ENCODE data around the gene RAP1GAP2. TPM values are rescaled to one million over a fixed set of nuclear protein-coding genes. Genes with fewer than 3 reads are reported as not detected.

Gene RAP1GAP2
- total and polyA plus RNA-seq, 2 of the 8 experiments (the other 6 are each of a cell fraction or from before 2014, with no cell fraction given), result 24.0 to 63.8 TPM

GRCh38 chr17:2842464-2842863 is 46.2 kb downstream of the RAP1GAP2 start:
- 82% methylated on average over 5 of the region's 10 CpGs; no CpG with 5 or more reads in 1 of the 2 experiments for WGBS, 2 experiments (ENCODE audit: extremely low coverage in 1 of 2, insufficient coverage in 1 of 2, insufficient read length in 1 of 2, insufficient replicate concordance in 2 of 2, low coverage in 1 of 2, low lambda C conversion rate in 2 of 2, missing lambda C conversion rate in 1 of 2)
- Histone ChIP-seq H3K79me2 (ENCODE audit: control insufficient read depth in 1 of 2, insufficient read depth in 2 of 2, low read length in 2 of 2) (no peaks in the 10 kb centered on the region), H3K18ac (ENCODE audit: extremely low read depth, low read length) (no peak overlapping the region), H3K4me2 (ENCODE audit: insufficient read depth in 1 of 2, low read depth in 2 of 2, low read length in 2 of 2) (no peak overlapping the region), H4K5ac (ENCODE audit: insufficient read length, low read depth, low read length) (no peak overlapping the region), H3K56ac (replicated peaks; ENCODE audit: insufficient read length, low read depth, low read length) (no peak overlapping the region), H3K4me3 (ENCODE audit: extremely low read depth in 1 of 4, insufficient read depth in 2 of 4, low read depth in 3 of 4, low read length in 4 of 4) (no peak overlapping the region), H4K8ac (ENCODE audit: extremely low read depth, insufficient read depth, low read length) (no peak overlapping the region), H3K23me2 (ENCODE audit: low read depth, low read length) (no peaks in the 10 kb centered on the region), H4K20me1 (replicated peaks in 1 of 2; ENCODE audit: control insufficient read depth in 1 of 2, insufficient read depth in 2 of 2, low read length in 2 of 2) (peaks cover 0 to 1% of the 10 kb centered on the region in 2 experiments), H4K91ac (replicated peaks; ENCODE audit: insufficient read length, low read length) (no peak overlapping the region), H3K79me1 (ENCODE audit: low read depth, low read length) (no peaks in the 10 kb centered on the region), H3K27ac (ENCODE audit: low read depth, low read length) (no peak overlapping the region), H3K9me3 (ENCODE audit: insufficient read depth in 2 of 2, low read depth in 1 of 2, low read length in 1 of 2) (no peaks in the 10 kb centered on the region), H3K4me1 (replicated peaks in 1 of 4; ENCODE audit: control insufficient read depth in 3 of 4, insufficient read depth in 4 of 4, low read length in 3 of 4) (peaks cover 0 to 6% (median 5%) of the 10 kb centered on the region in 4 experiments; a peak in 3 of 7 replicates), H2BK12ac (ENCODE audit: low read depth, low read length) (no peak overlapping the region), H3K36me3 (ENCODE audit: control insufficient read depth in 2 of 4, insufficient read depth in 4 of 4, low read length in 3 of 4) (no peaks in the 10 kb centered on the region), H2BK20ac (ENCODE audit: low read length) (no peak overlapping the region), H2BK5ac (ENCODE audit: low read depth, low read length) (no peak overlapping the region), H2BK120ac (replicated peaks; ENCODE audit: low read depth, low read length) (no peak overlapping the region), H2AFZ (ENCODE audit: low read length) (no peak overlapping the region), H3K4ac (replicated peaks; ENCODE audit: insufficient read length, low read depth, low read length) (no peak overlapping the region), H2BK15ac (ENCODE audit: low read length) (no peak overlapping the region), H3K9ac (replicated peaks in 1 of 4; ENCODE audit: extremely low read depth in 1 of 4, low read depth in 3 of 4, low read length in 3 of 4) (no peak overlapping the region), H3K14ac (ENCODE audit: insufficient read length) (no peak overlapping the region), H2AK5ac (ENCODE audit: low read depth, low read length) (no peak overlapping the region), H3K27me3 (replicated peaks in 1 of 4; ENCODE audit: control insufficient read depth in 3 of 4, extremely low read depth in 1 of 4, insufficient read depth in 3 of 4, low read length in 3 of 4) (no peaks in the 10 kb centered on the region), H3K23ac (ENCODE audit: insufficient read length) (no peak overlapping the region)
- DNase-seq (ENCODE audit: low read depth in 1 of 2, low spot score in 2 of 2), result no peak
- FAIRE-seq, result no peak
- TF ChIP-seq JUND (IDR thresholded peaks at IDR 0.05; ENCODE audit: low read length) (no peak), SP2 (IDR thresholded peaks at IDR 0.05; ENCODE audit: low read length) (no peak), BCL11A (IDR thresholded peaks at IDR 0.05; ENCODE audit: low read depth in 2 of 2, low read length in 2 of 2) (no peak)
- ChIA-PET POLR2A (ENCODE audit: partially characterized antibody) (interaction anchor here (0.6 kb wide), 1 partner anchor 95 kb away, joined by 3 read pairs; no protein-coding TSS in a partner anchor), CTCF (ENCODE audit: partially characterized antibody) (no interaction called here)
